Mononuclear cell (primary cell): ENCODE measurements around the gene PRRT4. TPM values are rescaled to one million over a fixed set of nuclear protein-coding genes. Genes with fewer than 3 reads are reported as not detected.

ENCODE experiments used
- H3K27me3 ChIP-seq: 2 replicates; pipeline ENCODE4 v1.6.0; 2011; ENCODE audit warnings: low read length, control low read depth; ENCODE audit not compliant: insufficient read depth
- H3K4me1 ChIP-seq: 2 replicates; pipeline ENCODE4 v1.5.1; 2011; ENCODE audit warnings: mild to moderate bottlenecking, low read length, control low read depth; ENCODE audit not compliant: insufficient read depth
- H3K4me3 ChIP-seq: 2 replicates; pipeline ENCODE4 v1.5.1; 2011; ENCODE audit warnings: mild to moderate bottlenecking, low read length, moderate library complexity
- H3K9me3 ChIP-seq: 2 replicates; pipeline ENCODE4 v1.5.1; 2011; ENCODE audit warnings: low read depth, mild to moderate bottlenecking, control low read depth, low read length
- total RNA-seq: library from RNA; depleted of rRNA; stranded (reverse); fragments of >200 nt; gene quantifications from one replicate; pipeline ENCODE4 v1.2.3, GENCODE V29; 2012

Gene PRRT4
- total RNA-seq, 1 donor = 0.10 TPM

- Histone ChIP-seq H3K9me3 (no peaks in the 10 kb centered on the region), H3K4me3 (no peak overlapping the region), H3K27me3 (no peaks in the 10 kb centered on the region), H3K4me1 (peaks cover 20% of the 10 kb centered on the region)
Observed at GRCh38 chr7:128400566-128400965, 39.1 kb upstream of the PRRT4 start.

- no peaks in the 10 kb centered on the region for H3K9me3 ChIP-seq
- H3K4me1 ChIP-seq = peaks cover 15% of the 10 kb centered on the region
- no peak overlapping the region for H3K4me3 ChIP-seq
- no peaks in the 10 kb centered on the region for H3K27me3 ChIP-seq
Observed at GRCh38 chr7:128399991-128400390, 38.5 kb upstream of the PRRT4 start.

- no peak overlapping the region for H3K4me3 ChIP-seq
- peaks cover 3% of the 10 kb centered on the region for H3K4me1 ChIP-seq
- H3K27me3 ChIP-seq = no peaks in the 10 kb centered on the region
- H3K9me3 ChIP-seq = no peaks in the 10 kb centered on the region
Observed at GRCh38 chr7:128398841-128399135, 37.3 kb upstream of the PRRT4 start.

- Histone ChIP-seq H3K27me3 (no peaks in the 10 kb centered on the region), H3K4me3 (no peak overlapping the region), H3K9me3 (no peaks in the 10 kb centered on the region), H3K4me1 (no peaks in the 10 kb centered on the region)
Observed at GRCh38 chr7:128398016-128398840, 36.7 kb upstream of the PRRT4 start.

- Histone ChIP-seq H3K4me3 (no peak overlapping the region), H3K9me3 (no peaks in the 10 kb centered on the region), H3K27me3 (no peaks in the 10 kb centered on the region), H3K4me1 (peaks cover under 1% of the 10 kb centered on the region)
Observed at GRCh38 chr7:128396357-128396756, 34.9 kb upstream of the PRRT4 start.

GRCh38 chr7:128395748-128396147 is 34.3 kb upstream of the PRRT4 start:
- no peak overlapping the region for H3K4me3 ChIP-seq
- H3K4me1 ChIP-seq = peaks cover 5% of the 10 kb centered on the region
- H3K9me3 ChIP-seq = no peaks in the 10 kb centered on the region
- H3K27me3 ChIP-seq = no peaks in the 10 kb centered on the region

GRCh38 chr7:128394904-128395496 is 33.5 kb upstream of the PRRT4 start:
- H3K27me3 ChIP-seq = no peaks in the 10 kb centered on the region
- no peak overlapping the region for H3K4me3 ChIP-seq
- no peaks in the 10 kb centered on the region for H3K9me3 ChIP-seq
- H3K4me1 ChIP-seq = peaks cover 5% of the 10 kb centered on the region

GRCh38 chr7:128393526-128394330 is 32.2 kb upstream of the PRRT4 start:
- H3K4me1 ChIP-seq = peaks cover 5% of the 10 kb centered on the region
- no peaks in the 10 kb centered on the region for H3K9me3 ChIP-seq
- H3K27me3 ChIP-seq = no peaks in the 10 kb centered on the region
- H3K4me3 ChIP-seq = no peak overlapping the region

GRCh38 chr7:128392446-128393327 is 31.2 kb upstream of the PRRT4 start:
- no peaks in the 10 kb centered on the region for H3K27me3 ChIP-seq
- no peaks in the 10 kb centered on the region for H3K9me3 ChIP-seq
- no peak overlapping the region for H3K4me3 ChIP-seq
- peaks cover 11% of the 10 kb centered on the region for H3K4me1 ChIP-seq

- H3K4me1 ChIP-seq = peaks cover 11% of the 10 kb centered on the region
- no peaks in the 10 kb centered on the region for H3K9me3 ChIP-seq
- H3K27me3 ChIP-seq = no peaks in the 10 kb centered on the region
- no peak overlapping the region for H3K4me3 ChIP-seq
Observed at GRCh38 chr7:128391805-128392204, 30.3 kb upstream of the PRRT4 start.

GRCh38 chr7:128390871-128391565 is 29.5 kb upstream of the PRRT4 start:
- Histone ChIP-seq H3K27me3 (no peaks in the 10 kb centered on the region), H3K4me1 (peaks cover 11% of the 10 kb centered on the region), H3K9me3 (no peaks in the 10 kb centered on the region)

GRCh38 chr7:128389618-128390329 is 28.3 kb upstream of the PRRT4 start:
- no peaks in the 10 kb centered on the region for H3K27me3 ChIP-seq
- peaks cover 11% of the 10 kb centered on the region for H3K4me1 ChIP-seq
- H3K9me3 ChIP-seq = no peaks in the 10 kb centered on the region
- H3K4me3 ChIP-seq = no peak overlapping the region

More at GRCh38 chr7:128390871-128391565, 29.5 kb upstream of the PRRT4 start:
- no peak overlapping the region for H3K4me3 ChIP-seq

- peaks cover 11% of the 10 kb centered on the region for H3K4me1 ChIP-seq
- H3K4me3 ChIP-seq = no peak overlapping the region
- no peaks in the 10 kb centered on the region for H3K9me3 ChIP-seq
- H3K27me3 ChIP-seq = no peaks in the 10 kb centered on the region
Observed at GRCh38 chr7:128389085-128389617, 27.7 kb upstream of the PRRT4 start.
